Right kidney (tissue), 9 donors: Measurements from ENCODE around the gene TLL2.
"Not testable (repeated sequence)": the region's sequence is repeated elsewhere in the genome, so short reads cannot be mapped to it uniquely, and the experiment has no call there.

Experiments
- DNase-seq: peaks from one replicate; pipeline ENCODE4 v3.0.0-alpha.2; 2016
- long read RNA-seq, 8 donors: transcript quantifications; one replicate each; lab custom pipeline, GENCODE V29; 2026

Gene TLL2
- long read RNA-seq, donor 1, result 0 reads
- long read RNA-seq, donor 2, result 0 reads
- long read RNA-seq, donor 3, result 0 reads
- long read RNA-seq, donor 4, result 0 reads
- long read RNA-seq, donor 5, partial matches to known transcripts, result 116 of 116 reads
- long read RNA-seq, donor 5, other reads (novel, unspliced or antisense), result 0 of 116 reads
- long read RNA-seq, donor 6, result 0 reads
- long read RNA-seq, donor 7, result 0 reads
- long read RNA-seq, donor 8, result 0 reads

GRCh38 chr10:96513698-96514561, at the start of gene TLL2:
TLL2 (minus strand) TSS chr10:96513926; CDS start chr10:96513685, 241 bp downstream.
- DNase-seq, result peak; percentile 85

GRCh38 chr10:96560966-96561887, 47.5 kb upstream of the TLL2 start:
- DNase-seq, result no peak

- DNase-seq, result no peak
These were observed 46.8 kb upstream of the TLL2 start for GRCh38 chr10:96560489-96560888.

DNA sequence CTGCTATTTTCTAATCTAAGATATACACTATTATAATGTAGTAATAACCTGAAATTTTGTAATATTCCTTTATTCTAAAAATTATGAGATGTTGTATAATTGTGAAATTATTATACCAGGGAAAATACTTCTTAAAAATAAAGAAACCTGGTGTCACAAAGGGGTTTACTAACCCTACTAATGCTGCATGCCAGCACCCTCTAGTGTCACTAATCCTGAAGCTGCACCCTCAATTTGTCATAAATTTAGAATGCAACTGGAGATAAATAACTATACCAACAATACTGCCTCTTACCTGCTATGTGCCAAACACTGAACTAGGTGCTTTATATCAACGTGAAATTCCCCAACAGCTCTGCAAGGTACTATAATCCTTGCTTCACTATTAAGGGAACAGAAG, 42.3 kb upstream of the TLL2 start:
- no peak for DNase-seq

DNA sequence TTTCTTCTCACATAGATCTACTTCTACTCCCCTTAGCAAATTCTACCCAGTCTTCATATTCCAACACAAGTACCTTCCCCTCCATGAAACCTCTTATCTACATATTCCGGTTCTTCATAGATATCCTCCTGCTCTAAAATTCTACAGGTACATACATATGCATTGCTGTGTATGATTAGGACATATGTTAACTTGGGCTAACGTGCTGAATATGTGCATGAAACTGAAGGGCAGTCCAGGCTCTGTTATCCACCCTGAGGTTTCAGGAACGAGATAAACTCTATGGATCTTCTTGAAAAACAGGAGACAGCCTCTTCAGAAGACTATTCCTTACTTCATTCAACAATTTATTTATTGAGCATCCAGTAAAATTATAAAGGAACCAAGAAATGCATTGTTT, 41.6 kb upstream of the TLL2 start:
- DNase-seq, result no peak

DNA sequence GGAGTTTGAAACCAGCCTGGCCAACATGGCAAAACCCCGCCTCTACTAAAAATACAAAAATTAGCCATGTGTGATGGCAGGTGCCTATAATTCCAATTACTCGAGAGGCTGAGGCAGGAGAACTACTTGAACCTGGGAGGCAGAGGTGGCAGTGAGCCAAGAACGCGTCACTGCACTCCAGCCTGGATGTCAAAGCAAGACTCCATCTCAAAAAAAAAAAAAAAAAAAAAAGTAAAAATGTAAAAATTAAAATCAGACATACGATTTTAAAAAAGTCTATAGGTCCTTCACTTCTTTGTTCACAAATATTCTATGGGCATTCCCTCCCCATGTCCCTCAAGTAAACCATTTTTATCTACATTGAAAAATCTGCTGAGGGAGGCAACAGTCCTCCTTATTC, 34.9 kb upstream of the TLL2 start:
- DNase-seq, result no peak

DNA sequence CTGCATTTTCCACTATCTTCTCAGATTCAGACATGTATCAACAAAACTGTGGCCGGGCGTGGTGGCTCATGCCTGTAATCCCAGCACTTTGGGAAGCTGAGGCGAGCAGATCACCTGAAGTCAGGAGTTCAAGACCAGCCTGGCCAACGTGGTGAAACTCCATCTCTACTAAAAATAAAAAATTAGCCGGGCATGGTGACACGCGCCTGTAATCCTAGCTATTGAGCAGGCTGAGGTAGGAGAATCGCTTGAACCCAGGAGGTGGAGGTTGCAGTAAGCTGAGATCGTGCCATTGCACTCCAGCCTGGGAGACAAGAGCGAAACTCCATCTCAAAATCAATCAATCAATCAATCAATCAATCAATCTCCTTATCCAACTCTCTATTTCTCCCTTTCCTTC, 31.8 kb upstream of the TLL2 start:
- not testable (repeated sequence) for DNase-seq

GRCh38 chr10:96541921-96542320, 28.2 kb upstream of the TLL2 start:
- DNase-seq, result no peak

GRCh38 chr10:96540240-96540639, 26.5 kb upstream of the TLL2 start:
- no peak for DNase-seq

DNA sequence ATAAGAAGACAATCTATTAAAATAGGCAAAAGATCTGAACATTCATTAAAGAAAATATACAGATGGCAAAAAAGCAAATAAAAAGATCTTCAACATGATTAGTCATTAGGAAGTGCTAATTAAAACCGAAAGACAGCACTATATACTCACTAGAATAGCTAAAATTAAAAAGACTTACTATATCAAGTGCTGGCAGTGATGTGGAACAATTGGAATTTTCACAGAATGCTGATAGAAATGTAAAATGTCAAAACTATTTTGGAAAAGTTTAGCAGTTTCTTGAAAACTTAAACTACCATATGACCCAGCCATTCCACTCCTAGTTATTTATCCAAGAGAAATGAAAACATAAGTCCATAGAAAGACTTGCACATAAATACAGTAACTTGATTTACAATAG, 25.0 kb upstream of the TLL2 start:
- no peak for DNase-seq

GRCh38 chr10:96536129-96536528, 22.4 kb upstream of the TLL2 start:
- DNase-seq, result no peak

GRCh38 chr10:96532523-96532922, 18.8 kb upstream of the TLL2 start:
- DNase-seq, result no peak

DNA sequence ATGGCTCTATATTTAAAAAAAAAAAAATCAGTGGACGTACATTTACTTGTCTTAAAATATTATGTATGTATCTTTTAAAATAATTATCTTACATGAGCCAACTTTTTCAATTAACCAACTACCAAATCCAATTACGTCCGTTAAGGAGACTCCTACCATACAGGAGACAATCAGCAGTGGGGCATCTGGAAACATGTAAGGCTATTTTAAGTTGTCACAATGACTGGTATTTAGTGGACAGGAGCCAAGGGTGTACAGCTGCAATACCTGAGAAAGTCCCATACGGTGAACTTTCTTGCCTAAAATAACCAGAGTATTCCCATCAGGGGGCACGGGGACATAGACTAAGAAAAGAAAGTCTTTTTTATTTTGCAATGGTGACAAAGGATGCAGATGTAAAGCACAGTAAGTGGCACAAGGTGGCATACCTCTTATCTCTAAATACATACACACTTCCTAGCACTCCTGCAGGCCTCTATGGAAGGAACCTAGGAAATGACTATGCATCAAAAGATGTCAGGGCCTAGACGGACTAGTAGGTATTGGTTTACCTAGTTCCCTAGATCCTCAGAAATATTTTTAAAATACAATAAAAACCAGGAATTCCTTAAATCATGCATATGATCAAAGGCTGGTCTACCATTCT, 16.0 kb upstream of the TLL2 start:
- DNase-seq, result no peak

GRCh38 chr10:96524741-96525140, 11.0 kb upstream of the TLL2 start:
- DNase-seq, result no peak

DNA sequence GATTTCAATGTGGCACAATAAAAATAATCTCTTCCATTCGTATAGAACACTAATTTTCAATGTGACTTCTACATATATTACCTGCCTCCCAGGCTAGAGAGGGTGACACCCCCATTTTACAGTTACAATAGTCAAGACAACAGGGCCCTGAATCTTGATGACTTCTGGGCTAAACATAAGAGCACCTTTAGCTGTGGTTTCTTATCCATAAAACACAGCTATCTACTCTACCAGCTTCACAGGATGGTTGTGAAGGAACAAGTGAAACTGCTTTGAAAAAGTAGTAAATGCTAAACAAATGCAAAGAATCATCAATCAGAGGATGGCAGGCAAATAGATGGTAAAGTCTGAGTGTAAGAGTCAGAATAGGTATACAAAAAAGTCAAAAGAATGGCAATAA, 3.6 kb upstream of the TLL2 start:
- DNase-seq, result no peak

DNA sequence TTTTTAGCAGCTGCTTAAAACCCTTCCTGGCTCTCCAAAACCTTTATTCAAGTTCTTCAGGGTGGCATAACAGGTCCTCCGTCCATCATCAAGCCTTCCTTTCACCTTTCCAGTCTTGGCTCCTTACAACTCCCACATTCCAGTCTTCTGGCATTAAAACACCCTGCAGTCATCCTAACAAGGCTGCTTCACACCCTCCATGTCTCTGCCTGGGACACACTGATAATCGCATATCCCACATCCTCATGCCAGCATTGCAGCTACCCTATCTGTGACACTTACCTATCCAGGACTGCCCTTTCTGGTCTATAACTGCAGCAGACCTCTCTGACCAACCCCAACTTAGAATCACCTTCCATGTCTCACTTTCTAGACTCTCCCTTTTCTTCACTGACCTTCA, 2.6 kb upstream of the TLL2 start:
- DNase-seq, result no peak

DNA sequence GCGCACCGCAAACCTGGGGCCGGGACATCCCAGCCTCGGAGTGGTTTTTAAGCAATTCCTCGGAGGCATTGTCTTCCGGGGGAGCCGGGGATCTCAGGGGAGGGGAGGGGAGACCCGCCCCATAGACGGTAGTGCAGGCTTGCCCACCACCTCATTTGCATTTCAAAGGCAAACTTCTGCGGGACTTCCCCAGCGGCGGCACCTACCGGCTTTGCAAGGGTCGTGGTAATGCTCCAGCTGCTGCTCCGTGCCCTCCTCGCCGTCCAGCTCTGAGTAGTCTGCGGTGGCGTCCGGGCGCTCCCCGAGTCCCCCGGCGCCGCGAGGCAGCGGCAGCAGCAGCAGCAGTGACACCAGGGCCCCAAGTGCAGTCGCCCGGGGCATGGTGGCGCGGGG, 425 bp downstream of the TLL2 start:
- no peak for DNase-seq

GRCh38 chr10:96512524-96513304, 1.0 kb downstream of the TLL2 start:
- DNase-seq, result peak; percentile 68

GRCh38 chr10:96511044-96511945, 2.4 kb downstream of the TLL2 start:
- DNase-seq, result peak; percentile 39

DNA sequence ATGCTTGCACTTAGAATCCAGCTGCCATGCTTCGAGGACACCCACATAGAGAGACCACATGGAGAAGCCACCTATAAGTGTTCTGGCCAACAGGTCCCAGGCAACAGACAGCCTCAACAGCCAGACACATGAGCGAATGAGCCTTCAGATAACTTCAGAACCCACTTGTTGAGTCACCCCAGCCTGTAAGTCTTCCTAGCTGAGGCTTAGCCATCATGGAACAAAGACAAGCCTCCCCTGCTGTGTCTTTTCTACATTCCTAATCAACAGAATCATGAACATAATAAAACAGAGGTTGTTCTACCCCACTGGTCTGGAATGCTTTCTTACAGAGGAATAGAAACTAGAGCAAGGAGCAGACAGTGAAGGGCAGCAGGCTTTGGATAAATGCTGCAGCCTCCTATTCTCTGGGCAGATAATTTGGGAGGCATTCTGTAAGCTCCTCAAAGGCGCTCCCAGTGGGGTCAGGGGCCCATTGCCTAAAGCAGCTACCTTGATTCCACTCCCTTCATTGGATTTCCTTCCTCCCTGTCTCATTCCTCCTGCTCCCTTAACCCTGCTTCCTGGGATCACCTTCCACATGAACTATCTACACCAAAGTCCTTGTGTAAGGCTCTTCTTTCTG, 4.6 kb downstream of the TLL2 start:
- peak; percentile 12 for DNase-seq
